B cell (primary cell): Measurements from ENCODE around the gene SIRPA. TPM values are rescaled to one million over a fixed set of nuclear protein-coding genes. Genes with fewer than 3 reads are reported as not detected.

Experiments
- ATAC-seq: fragments of 200-7000 bp; cut with Tn5 transposase; one replicate; pipeline ENCODE4 v1.10.0; 2021; ENCODE audit warnings: low read depth, mild to moderate bottlenecking, moderate number of reproducible peaks, moderate library complexity
- CTCF ChIA-PET: fragments of 350-600 bp; sonication (Branson Sonifier 250); formaldehyde crosslinking; loops from one replicate; lab custom pipeline; 2021; ENCODE audit warnings: antibody characterized with exemption, inconsistent platforms; lab: Charles Lee
- POLR2A ChIA-PET: fragments of 350-600 bp; sonication (Branson Sonifier 250); formaldehyde crosslinking; loops from one replicate; lab custom pipeline; 2021; ENCODE audit warnings: antibody characterized with exemption; lab: Charles Lee
- DNase-seq: peaks from one replicate; pipeline ENCODE4 v3.0.0; 2013
- H2AFZ ChIP-seq: 2 replicates; pipeline ENCODE4 v1.6.1; 2012; ENCODE audit warnings: mild to moderate bottlenecking, low read depth, low read length; ENCODE audit not compliant: insufficient read depth, poor library complexity, severe bottlenecking
- H3K27ac ChIP-seq, 2 donors: 1 replicate in 1 of 2; 2 replicates in 1 of 2; pipeline ENCODE4 v1.5.1; 2012 to 2013; ENCODE audit warnings: low read length in 2 of 2, mild to moderate bottlenecking in 2 of 2, moderate library complexity in 1 of 2
- H3K27me3 ChIP-seq, 4 experiments: fragments of 200-600 bp in 1 of 4; sonication (generic) in 1 of 4; replicated peaks in 1 of 4; 1 replicate in 2 of 4; 2 replicates in 2 of 4; pipeline versions ENCODE4 v1.6.1 to v1.7.0; 2013 to 2016; ENCODE audit warnings: low read length in 3 of 4, mild to moderate bottlenecking in 2 of 4, mixed read lengths in 1 of 4, moderate library complexity in 1 of 4; ENCODE audit not compliant: insufficient read depth in 4 of 4, control insufficient read depth in 3 of 4; ENCODE audit errors: control extremely low read depth in 1 of 4
- H3K36me3 ChIP-seq, 2 experiments: replicated peaks in 1 of 2; 1 replicate in 1 of 2; 2 replicates in 1 of 2; pipeline versions ENCODE4 v1.6.1 to v1.7.1; 2013; ENCODE audit warnings: low read length in 1 of 2; ENCODE audit not compliant: insufficient read depth in 2 of 2, control insufficient read depth in 1 of 2; ENCODE audit errors: control extremely low read depth in 1 of 2, extremely low read depth in 1 of 2
- H3K4me1 ChIP-seq, 2 donors: fragments of 200-600 bp in 1 of 2; sonication (generic) in 1 of 2; 1 replicate in 1 of 2; 2 replicates in 1 of 2; pipeline versions ENCODE4 v1.5.1 to v1.6.1; 2013 to 2017; ENCODE audit warnings: low read length in 2 of 2; ENCODE audit not compliant: control insufficient read depth in 2 of 2, insufficient read depth in 2 of 2
- H3K4me2 ChIP-seq: replicated peaks from 2 replicates; pipeline ENCODE3; 2012; ENCODE audit warnings: mild to moderate bottlenecking, low read depth, low read length; ENCODE audit not compliant: poor library complexity, severe bottlenecking
- H3K4me3 ChIP-seq, 5 experiments: fragments of 200-600 bp in 1 of 5; sonication (generic) in 1 of 5; 1 replicate in 3 of 5; 2 replicates in 2 of 5; pipeline versions ENCODE4 v1.5.1 to v1.7.0; 2011 to 2016; ENCODE audit warnings: low read length in 4 of 5, mild to moderate bottlenecking in 4 of 5, low read depth in 2 of 5, control low read depth in 1 of 5, moderate library complexity in 1 of 5; ENCODE audit not compliant: insufficient read depth in 1 of 5; ENCODE audit errors: control extremely low read depth in 1 of 5, extremely low read depth in 1 of 5
- H3K79me2 ChIP-seq: fragments of 200-600 bp; sonication (generic); one replicate; pipeline ENCODE4 v1.6.0; 2016; ENCODE audit warnings: low read length; ENCODE audit not compliant: control insufficient read depth, insufficient read depth
- H3K9ac ChIP-seq: fragments of 200-600 bp; sonication (generic); 2 replicates; pipeline ENCODE4 v1.6.1; 2017; ENCODE audit warnings: mild to moderate bottlenecking, low read length, moderate library complexity
- H3K9me3 ChIP-seq, 3 donors: one replicate each; pipeline versions ENCODE4 v1.6.1 to v1.7.1; 2013; ENCODE audit warnings: low read length in 2 of 3; ENCODE audit not compliant: control insufficient read depth in 2 of 3, insufficient read depth in 1 of 3; ENCODE audit errors: control extremely low read depth in 1 of 3
- H4K20me1 ChIP-seq: 2 replicates; pipeline ENCODE4 v1.6.0; 2012; ENCODE audit warnings: mild to moderate bottlenecking, low read length; ENCODE audit not compliant: insufficient read depth, control insufficient read depth, poor library complexity, severe bottlenecking
- H3K27ac Mint-ChIP-seq: one replicate; pipeline ENCODE4 v1.8.0; 2021; ENCODE audit warnings: mixed read lengths
- H3K27me3 Mint-ChIP-seq: one replicate; pipeline ENCODE4 v1.8.0; 2021; ENCODE audit warnings: mixed read lengths
- H3K4me1 Mint-ChIP-seq: one replicate; pipeline ENCODE4 v1.8.0; 2021; ENCODE audit warnings: mixed read lengths
- H3K4me3 Mint-ChIP-seq: one replicate; pipeline ENCODE4 v1.8.0; 2021; ENCODE audit warnings: mixed read lengths
- H3K9me3 Mint-ChIP-seq: one replicate; pipeline ENCODE4 v1.8.0; 2022; ENCODE audit warnings: mixed read lengths; ENCODE audit not compliant: insufficient read depth
- EZH2 ChIP-seq: IDR thresholded peaks from 2 replicates; pipeline ENCODE4 v1.6.1; 2012; ENCODE audit warnings: borderline replicate concordance, low read depth, mild to moderate bottlenecking, moderate library complexity, low read length; ENCODE audit not compliant: insufficient read depth, poor library complexity, severe bottlenecking
- WGBS: methylation state at CpG from one replicate; pipeline ENCODE4 v1.1.5; 2013; ENCODE audit warnings: missing lambda C conversion rate; ENCODE audit not compliant: insufficient coverage; 5-methylcytosine and 5-hydroxymethylcytosine counted together
- intact Hi-C: fragments of 100-400 bp; cut with micrococcal nuclease; formaldehyde crosslinking; loops from one replicate; pipeline ENCODE4 v1.10.0; 2022
- polyA plus RNA-seq: library from polyadenylated mRNA; depleted of rRNA; stranded (reverse); fragments of >200 nt; gene quantifications from 2 replicates; pipeline ENCODE4 v1.2.3, GENCODE V29; 2012
- total RNA-seq, 2 donors: library from RNA; stranded (reverse); fragments of 120-200 nt in 1 of 2; gene quantifications; 1 replicate in 1 of 2; 2 replicates in 1 of 2; pipeline versions ENCODE4 v1.2.3 to v1.2.4, GENCODE V29; 2013 to 2022
- TF ChIP-seq, protein P1 (sequence below): fragments of 200-600 bp; IDR thresholded peaks from one replicate; pipeline ENCODE4 v1.8.0; 2022; ENCODE audit warnings: antibody characterized with exemption, mild to moderate bottlenecking

Gene SIRPA
- total and polyA plus RNA-seq, 2 donors (not counting 1 experiment from before 2014, with no cell fraction given): 0.94 to 10.2 TPM

DNA sequence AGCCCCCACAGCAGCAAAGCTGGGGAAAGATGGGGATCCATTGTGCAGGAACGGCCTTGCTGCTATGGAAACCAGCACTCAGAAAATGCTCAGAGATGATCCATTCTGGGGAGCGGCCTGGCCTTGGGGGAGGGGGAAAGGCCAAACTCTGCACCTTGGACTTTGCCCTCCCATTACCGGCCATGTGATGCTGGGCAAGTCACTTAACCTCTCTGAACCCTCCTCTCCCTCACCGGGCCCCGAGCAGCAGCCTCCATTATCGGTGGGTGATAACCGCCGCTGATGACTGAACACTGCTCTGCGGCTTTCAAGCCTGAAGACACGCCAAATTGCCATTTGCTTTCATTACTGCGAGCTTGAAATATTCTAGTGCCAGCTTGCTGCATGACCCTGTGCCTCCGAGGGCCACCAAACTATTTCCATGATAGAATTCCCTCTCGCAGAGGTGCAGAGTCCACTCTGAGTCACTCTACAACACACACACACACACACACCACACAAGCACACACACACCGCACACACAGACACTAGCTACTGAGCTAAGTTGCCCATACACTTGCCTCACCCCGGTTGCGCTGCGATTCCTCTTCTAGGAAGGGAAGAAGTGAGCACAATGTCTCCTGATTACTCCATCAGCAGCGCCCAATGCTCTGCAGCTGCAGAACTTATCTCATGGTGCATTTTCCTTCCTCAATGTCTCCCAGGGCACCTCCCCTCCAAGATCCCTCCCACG is 20.6 kb upstream of the SIRPA start:
- intact Hi-C loops: no loop called here
- no peaks in the 10 kb centered on the region for H3K36me3 ChIP-seq
- peaks cover 0 to 7% (median 3%) of the 10 kb centered on the region in 4 experiments for H3K27me3 ChIP-seq
- CTCF ChIA-PET: interaction anchor here (1.0 to 1.3 kb wide), 2 partner anchors 10 to 72 kb away, joined by 3 read pairs; no protein-coding TSS in a partner anchor
- ATAC-seq (no peak), DNase-seq (no peak)
- no peak overlapping the region for H2AFZ ChIP-seq
- POLR2A ChIA-PET: interaction anchor here (0.7 kb wide), 1 partner anchor 19 kb away, joined by 3 read pairs; no protein-coding TSS in a partner anchor
- H3K27ac ChIP-seq: no peak overlapping the region
- no peaks in the 10 kb centered on the region for H3K27me3 Mint-ChIP-seq
- TF ChIP-seq, protein P1, sequence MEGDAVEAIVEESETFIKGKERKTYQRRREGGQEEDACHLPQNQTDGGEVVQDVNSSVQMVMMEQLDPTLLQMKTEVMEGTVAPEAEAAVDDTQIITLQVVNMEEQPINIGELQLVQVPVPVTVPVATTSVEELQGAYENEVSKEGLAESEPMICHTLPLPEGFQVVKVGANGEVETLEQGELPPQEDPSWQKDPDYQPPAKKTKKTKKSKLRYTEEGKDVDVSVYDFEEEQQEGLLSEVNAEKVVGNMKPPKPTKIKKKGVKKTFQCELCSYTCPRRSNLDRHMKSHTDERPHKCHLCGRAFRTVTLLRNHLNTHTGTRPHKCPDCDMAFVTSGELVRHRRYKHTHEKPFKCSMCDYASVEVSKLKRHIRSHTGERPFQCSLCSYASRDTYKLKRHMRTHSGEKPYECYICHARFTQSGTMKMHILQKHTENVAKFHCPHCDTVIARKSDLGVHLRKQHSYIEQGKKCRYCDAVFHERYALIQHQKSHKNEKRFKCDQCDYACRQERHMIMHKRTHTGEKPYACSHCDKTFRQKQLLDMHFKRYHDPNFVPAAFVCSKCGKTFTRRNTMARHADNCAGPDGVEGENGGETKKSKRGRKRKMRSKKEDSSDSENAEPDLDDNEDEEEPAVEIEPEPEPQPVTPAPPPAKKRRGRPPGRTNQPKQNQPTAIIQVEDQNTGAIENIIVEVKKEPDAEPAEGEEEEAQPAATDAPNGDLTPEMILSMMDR: no peak
- TF ChIP-seq EZH2: no peak
- H3K4me3 Mint-ChIP-seq: no peak overlapping the region
- no peaks in the 10 kb centered on the region for H4K20me1 ChIP-seq
- peaks cover 24 to 30% of the 10 kb centered on the region in 2 donors for H3K4me1 ChIP-seq
- H3K79me2 ChIP-seq: no peaks in the 10 kb centered on the region
- peak overlapping the region; percentile 27 for H3K27ac Mint-ChIP-seq
- no peak overlapping the region for H3K9ac ChIP-seq
- H3K9me3 Mint-ChIP-seq: no peaks in the 10 kb centered on the region
- no peak overlapping the region for H3K4me3 ChIP-seq
- peaks cover 42% of the 10 kb centered on the region for H3K4me1 Mint-ChIP-seq
- peaks cover 1 to 13% (median 6%) of the 10 kb centered on the region in 3 donors for H3K9me3 ChIP-seq
- no peak overlapping the region for H3K4me2 ChIP-seq
- 92% methylated on average over 18 of the region's 19 CpGs for WGBS

GRCh38 chr20:1875183-1875554 is 20.0 kb upstream of the SIRPA start:
- no peaks in the 10 kb centered on the region for H3K79me2 ChIP-seq
- no peak overlapping the region for H2AFZ ChIP-seq
- ChIA-PET CTCF (interaction anchor here (1.0 kb wide), 1 partner anchor 11 kb away, joined by 3 read pairs; no protein-coding TSS in a partner anchor), POLR2A (no interaction called here)
- intact Hi-C loops: no loop called here
- H3K4me2 ChIP-seq: no peak overlapping the region
- no peaks in the 10 kb centered on the region for H3K36me3 ChIP-seq
- H3K4me3 Mint-ChIP-seq: no peak overlapping the region
- no peaks in the 10 kb centered on the region for H4K20me1 ChIP-seq
- H3K9me3 ChIP-seq: peaks cover 1 to 13% (median 6%) of the 10 kb centered on the region in 3 donors
- peaks cover 40% of the 10 kb centered on the region for H3K4me1 Mint-ChIP-seq
- no peak overlapping the region for H3K27ac Mint-ChIP-seq
- no peak overlapping the region for H3K4me3 ChIP-seq
- H3K27me3 Mint-ChIP-seq: peaks cover 4% of the 10 kb centered on the region
- no peak for TF ChIP-seq EZH2
- TF ChIP-seq, protein P1: no peak
- H3K27me3 ChIP-seq: peaks cover 0 to 7% (median 3%) of the 10 kb centered on the region in 4 experiments
- peaks cover 18 to 24% of the 10 kb centered on the region in 2 donors for H3K4me1 ChIP-seq
- no peak overlapping the region for H3K27ac ChIP-seq
- ATAC-seq (no peak), DNase-seq (no peak)
- 83% methylated on average over 4 of the region's 4 CpGs for WGBS
- no peak overlapping the region for H3K9ac ChIP-seq
- no peaks in the 10 kb centered on the region for H3K9me3 Mint-ChIP-seq
